H54 (cell line): Measurements from ENCODE around the gene ANKRD44.

Experiments used
- DNase-seq: peaks from one replicate; pipeline ENCODE4 v3.0.0; 2011; ENCODE audit warnings: low spot score, mixed read lengths; ENCODE audit not compliant: insufficient read length
- FAIRE-seq: peaks from 3 replicates; lab custom pipeline; 2011; peaks lifted over from hg19 to GRCh38; lab: Jason Lieb, UNC
- POLR2A ChIP-seq: IDR thresholded peaks from 2 replicates; pipeline ENCODE4 v1.6.1; 2011; ENCODE audit warnings: low read depth, mild to moderate bottlenecking, low read length

The ANKRD44 gene

GRCh38 chr2:197001921-197002320 lies 308.7 kb downstream of the ANKRD44 start:
- FAIRE-seq (no peak), DNase-seq (no peak)
- no peak for TF ChIP-seq POLR2A

DNA sequence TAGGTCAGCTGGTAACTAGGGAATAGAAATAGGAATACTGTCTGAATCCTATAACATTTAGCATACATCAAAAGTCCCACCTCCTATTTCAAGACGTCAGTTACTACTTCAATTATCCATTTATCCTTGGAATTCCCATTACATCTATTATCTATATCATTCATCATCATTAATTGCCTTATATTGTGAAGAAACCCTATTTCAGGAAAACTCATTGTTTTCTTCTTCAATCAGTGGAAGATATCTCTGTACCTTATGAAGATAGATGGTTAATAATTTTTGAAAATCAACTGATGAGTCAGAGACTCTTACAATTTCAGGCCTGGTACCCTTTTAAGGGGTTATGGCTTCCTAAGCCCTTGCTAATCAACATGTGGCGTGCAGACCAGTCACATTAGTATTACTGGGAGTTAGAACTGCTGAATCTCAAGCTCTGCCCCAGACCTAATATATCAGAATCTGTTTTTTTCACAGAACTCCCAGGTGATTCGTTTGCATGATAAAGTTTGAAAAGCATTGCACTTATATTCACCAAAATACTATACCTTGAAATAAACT lies 314.7 kb downstream of the ANKRD44 start:
- FAIRE-seq: no peak

DNA sequence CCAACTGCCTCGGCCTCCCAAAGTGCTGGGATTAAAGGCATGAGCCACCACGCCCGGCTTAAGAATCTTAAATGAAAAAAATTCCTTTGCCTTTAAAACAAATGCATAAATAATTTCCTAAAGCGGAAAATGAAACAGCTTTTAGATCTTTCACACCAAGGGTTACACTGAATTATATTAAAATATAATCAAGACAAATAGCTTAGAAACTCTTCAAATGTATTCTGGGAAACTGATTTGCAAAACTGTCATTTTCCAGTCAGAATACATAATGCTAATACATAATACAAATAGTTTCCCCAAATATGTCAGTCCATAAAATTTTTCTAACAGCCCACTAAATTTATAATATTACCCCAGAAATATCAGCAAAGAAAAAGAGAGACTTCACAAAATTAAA lies 315.8 kb downstream of the ANKRD44 start:
- TF ChIP-seq POLR2A: no peak
- FAIRE-seq (no peak), DNase-seq (no peak)

More for the DNA sequence above, 314.7 kb downstream of the ANKRD44 start:
- DNase-seq: no peak
- no peak for TF ChIP-seq POLR2A

DNA sequence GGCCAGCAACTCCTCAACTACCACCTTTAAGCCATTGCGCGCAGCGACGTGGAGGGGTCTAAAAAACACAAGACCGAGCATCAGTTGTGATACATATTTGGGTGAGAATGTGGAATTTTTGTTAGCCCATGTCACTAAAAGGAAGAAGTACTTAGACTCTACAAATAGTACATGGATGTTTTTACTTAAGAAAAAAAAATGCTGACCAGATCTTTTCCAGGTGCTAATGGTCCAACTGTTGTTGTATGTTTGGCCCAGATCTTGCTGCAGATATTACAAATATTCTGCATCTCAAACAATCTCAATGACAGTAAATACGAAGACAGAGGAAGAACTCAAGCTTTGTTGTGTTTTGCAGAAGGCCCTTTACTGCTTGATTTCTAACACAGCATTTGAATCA lies 317.0 kb downstream of the ANKRD44 start:
- DNase-seq: no peak

GRCh38 chr2:196992466-196992865 lies 318.1 kb downstream of the ANKRD44 start:
- no peak for TF ChIP-seq POLR2A
- DNase-seq (no peak), FAIRE-seq (no peak)

More for the DNA sequence above, 317.0 kb downstream of the ANKRD44 start:
- no peak for FAIRE-seq
- no peak for TF ChIP-seq POLR2A

- FAIRE-seq (peak; percentile 58), DNase-seq (no peak)
- TF ChIP-seq POLR2A: no peak
Measured at GRCh38 chr2:196990788-196991461, 319.7 kb downstream of the ANKRD44 start.

DNA sequence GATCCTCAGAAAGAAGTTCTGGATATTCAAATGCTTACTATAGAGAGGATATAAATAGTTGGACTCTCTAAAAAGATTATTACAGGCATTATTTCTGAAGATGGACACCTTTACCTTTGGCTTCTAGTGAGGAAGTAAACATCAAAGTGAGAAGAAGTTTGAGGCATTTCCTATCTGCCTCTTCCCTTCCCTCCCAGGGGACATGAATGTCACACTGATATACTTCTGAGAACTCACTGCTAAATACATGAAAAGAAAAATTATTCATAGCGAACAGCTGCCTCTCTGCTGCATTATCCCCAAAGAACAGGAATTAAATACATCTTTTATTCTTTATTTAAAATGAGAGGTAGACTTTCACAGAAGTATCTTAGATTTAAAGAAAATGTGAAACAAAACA lies 320.5 kb downstream of the ANKRD44 start:
- FAIRE-seq (no peak), DNase-seq (no peak)
- TF ChIP-seq POLR2A: no peak

DNA sequence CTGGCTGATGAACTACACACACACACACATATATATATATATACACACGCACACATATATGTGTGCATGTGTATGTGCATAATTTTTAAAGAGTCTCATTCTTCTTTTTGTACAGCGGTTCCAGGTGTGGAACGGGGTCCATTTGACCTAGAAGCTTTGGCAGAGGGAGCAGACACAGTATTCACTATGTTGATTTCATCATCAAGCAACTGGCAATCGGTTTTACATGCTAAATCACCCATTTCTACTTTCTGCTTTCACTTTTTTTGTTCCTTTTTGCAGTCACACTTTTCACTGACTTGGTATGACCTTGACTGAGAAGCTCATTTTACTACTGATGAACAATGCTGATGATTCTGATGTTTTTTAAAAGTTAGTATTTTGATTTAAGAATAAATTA lies 321.1 kb downstream of the ANKRD44 start:
- no peak for TF ChIP-seq POLR2A
- no peak for FAIRE-seq
- no peak for DNase-seq

DNA sequence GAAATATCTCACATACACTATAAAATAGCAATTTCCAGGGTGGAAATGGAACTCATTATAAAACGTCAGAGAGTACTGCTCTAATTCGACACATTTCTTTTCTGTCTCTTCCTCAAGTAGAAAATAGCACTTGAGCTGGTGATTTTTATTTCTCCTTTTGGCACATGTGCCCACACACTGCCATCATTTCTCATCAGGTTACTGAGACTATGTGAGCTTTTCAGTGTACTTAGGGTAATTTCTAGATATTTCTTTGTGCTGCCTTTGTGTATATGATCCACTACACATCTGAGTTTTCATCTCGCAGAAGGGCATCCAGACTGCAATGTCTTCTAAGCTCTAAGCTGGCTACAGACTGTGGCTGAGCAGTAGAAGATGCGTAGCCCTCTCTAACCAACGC lies 321.9 kb downstream of the ANKRD44 start:
- DNase-seq (no peak), FAIRE-seq (peak; percentile 58)
- no peak for TF ChIP-seq POLR2A

DNA sequence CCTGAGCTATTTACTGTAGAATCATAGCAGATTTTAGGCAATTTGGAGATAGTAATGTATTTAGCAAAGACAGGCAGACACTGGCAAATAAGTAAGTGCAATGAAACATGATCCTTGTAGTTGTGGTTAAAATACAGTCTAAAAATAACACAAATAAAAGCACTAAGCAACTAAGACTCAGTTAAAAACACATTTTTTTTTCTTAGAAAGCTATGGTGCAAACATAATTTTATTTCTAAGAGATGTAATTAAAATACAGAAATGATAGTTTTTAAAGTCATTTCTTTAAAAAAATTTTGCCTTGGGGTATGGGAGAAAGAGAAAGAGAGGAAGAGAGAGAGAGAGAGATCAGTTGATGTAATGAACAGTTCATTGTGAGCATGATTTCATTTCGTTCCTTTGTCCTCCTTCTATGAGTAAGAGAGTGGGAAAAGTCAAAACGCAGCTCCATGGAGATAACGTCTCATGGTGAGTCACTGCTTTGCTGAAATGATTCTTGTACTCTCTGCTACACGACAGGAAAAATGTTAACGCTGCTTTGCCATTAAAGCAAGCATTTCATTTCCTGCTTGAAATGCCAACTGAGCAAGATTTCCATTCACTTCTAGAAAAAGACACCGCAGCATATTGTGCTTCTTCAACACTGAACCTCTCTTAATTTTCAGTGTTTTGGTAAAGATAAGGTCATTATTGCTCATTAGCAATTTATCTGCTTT lies 322.8 kb downstream of the ANKRD44 start:
- DNase-seq (peak; percentile 51), FAIRE-seq (peak; percentile 100)
- TF ChIP-seq POLR2A: no peak; the same call in 1 of the 2 replicates

GRCh38 chr2:196987298-196987648 lies 323.3 kb downstream of the ANKRD44 start:
- TF ChIP-seq POLR2A: no peak
- FAIRE-seq (no peak), DNase-seq (no peak)

GRCh38 chr2:196985511-196986183 lies 324.9 kb downstream of the ANKRD44 start:
- no peak for TF ChIP-seq POLR2A
- no peak for DNase-seq
- FAIRE-seq: no peak

- TF ChIP-seq POLR2A: no peak
- FAIRE-seq (no peak), DNase-seq (no peak)
Measured at GRCh38 chr2:196984903-196985302, 325.7 kb downstream of the ANKRD44 start.

GRCh38 chr2:196983934-196984333 lies 326.6 kb downstream of the ANKRD44 start:
- DNase-seq (no peak), FAIRE-seq (no peak)
- TF ChIP-seq POLR2A: no peak
